ENCODE results near the gene ANKFY1.

DNA sequence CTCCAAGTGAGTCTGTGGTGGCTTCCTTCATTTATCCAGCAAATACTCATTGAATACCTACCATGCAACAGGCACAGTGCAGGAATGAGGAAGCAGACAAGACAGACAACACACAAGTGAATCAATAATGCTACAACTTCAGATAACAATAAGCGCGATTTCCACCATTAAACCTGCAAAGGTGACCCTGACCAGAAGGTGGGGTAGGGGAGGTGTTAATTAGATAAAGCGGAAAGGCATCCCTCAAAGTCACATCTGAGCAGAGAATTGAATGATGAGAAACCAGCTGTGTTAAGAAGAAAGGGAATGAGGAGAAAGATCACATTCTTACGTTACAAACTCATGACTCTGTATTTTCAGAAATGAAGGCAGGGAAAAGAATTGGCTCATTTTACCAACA, 147.3 kb downstream of the ANKFY1 start:
- TF ChIP-seq, protein P1, sequence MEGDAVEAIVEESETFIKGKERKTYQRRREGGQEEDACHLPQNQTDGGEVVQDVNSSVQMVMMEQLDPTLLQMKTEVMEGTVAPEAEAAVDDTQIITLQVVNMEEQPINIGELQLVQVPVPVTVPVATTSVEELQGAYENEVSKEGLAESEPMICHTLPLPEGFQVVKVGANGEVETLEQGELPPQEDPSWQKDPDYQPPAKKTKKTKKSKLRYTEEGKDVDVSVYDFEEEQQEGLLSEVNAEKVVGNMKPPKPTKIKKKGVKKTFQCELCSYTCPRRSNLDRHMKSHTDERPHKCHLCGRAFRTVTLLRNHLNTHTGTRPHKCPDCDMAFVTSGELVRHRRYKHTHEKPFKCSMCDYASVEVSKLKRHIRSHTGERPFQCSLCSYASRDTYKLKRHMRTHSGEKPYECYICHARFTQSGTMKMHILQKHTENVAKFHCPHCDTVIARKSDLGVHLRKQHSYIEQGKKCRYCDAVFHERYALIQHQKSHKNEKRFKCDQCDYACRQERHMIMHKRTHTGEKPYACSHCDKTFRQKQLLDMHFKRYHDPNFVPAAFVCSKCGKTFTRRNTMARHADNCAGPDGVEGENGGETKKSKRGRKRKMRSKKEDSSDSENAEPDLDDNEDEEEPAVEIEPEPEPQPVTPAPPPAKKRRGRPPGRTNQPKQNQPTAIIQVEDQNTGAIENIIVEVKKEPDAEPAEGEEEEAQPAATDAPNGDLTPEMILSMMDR (tag by site-specific recombination; IDR thresholded peaks at IDR 0.05), result no peak
- TF ChIP-seq, protein P2, sequence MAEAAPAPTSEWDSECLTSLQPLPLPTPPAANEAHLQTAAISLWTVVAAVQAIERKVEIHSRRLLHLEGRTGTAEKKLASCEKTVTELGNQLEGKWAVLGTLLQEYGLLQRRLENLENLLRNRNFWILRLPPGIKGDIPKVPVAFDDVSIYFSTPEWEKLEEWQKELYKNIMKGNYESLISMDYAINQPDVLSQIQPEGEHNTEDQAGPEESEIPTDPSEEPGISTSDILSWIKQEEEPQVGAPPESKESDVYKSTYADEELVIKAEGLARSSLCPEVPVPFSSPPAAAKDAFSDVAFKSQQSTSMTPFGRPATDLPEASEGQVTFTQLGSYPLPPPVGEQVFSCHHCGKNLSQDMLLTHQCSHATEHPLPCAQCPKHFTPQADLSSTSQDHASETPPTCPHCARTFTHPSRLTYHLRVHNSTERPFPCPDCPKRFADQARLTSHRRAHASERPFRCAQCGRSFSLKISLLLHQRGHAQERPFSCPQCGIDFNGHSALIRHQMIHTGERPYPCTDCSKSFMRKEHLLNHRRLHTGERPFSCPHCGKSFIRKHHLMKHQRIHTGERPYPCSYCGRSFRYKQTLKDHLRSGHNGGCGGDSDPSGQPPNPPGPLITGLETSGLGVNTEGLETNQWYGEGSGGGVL (tag by site-specific recombination; IDR thresholded peaks at IDR 0.05), result no peak
- TF ChIP-seq YY1 (tag by site-specific recombination; IDR thresholded peaks at IDR 0.05) (no peak), ZNF560 (tag by site-specific recombination; IDR thresholded peaks at IDR 0.05; ENCODE audit: borderline replicate concordance) (no peak)
- TF ChIP-seq, protein P3, sequence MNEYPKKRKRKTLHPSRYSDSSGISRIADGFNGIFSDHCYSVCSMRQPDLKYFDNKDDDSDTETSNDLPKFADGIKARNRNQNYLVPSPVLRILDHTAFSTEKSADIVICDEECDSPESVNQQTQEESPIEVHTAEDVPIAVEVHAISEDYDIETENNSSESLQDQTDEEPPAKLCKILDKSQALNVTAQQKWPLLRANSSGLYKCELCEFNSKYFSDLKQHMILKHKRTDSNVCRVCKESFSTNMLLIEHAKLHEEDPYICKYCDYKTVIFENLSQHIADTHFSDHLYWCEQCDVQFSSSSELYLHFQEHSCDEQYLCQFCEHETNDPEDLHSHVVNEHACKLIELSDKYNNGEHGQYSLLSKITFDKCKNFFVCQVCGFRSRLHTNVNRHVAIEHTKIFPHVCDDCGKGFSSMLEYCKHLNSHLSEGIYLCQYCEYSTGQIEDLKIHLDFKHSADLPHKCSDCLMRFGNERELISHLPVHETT (tag by site-specific recombination; IDR thresholded peaks at IDR 0.05), result no peak

Data from HEK293 (cell line).